Natural killer cell (primary cell): ENCODE data around the gene CYP8B1. TPM values are rescaled to one million over a fixed set of nuclear protein-coding genes. Genes with fewer than 3 reads are reported as not detected.

ENCODE experiments used
- ATAC-seq, 3 donors: fragments of 150-1000 bp in 2 of 3; fragments of 200-7000 bp in 1 of 3; cut with Tn5 transposase; 1 replicate in 1 of 3; 2 replicates in 2 of 3; pipeline ENCODE4 v1.10.0; 2021; ENCODE audit warnings: mild to moderate bottlenecking in 2 of 3, moderate library complexity in 2 of 3
- DNase-seq, 2 donors: peaks; one replicate each; pipeline versions ENCODE4 v3.0.0 to v3.0.0-alpha.2; 2013 to 2021; ENCODE audit warnings: mixed read lengths in 1 of 2
- H3K27ac ChIP-seq: one replicate; pipeline ENCODE4 v1.5.1; 2013; ENCODE audit warnings: mild to moderate bottlenecking, low read length
- H3K27me3 ChIP-seq: one replicate; pipeline ENCODE4 v1.6.1; 2013; ENCODE audit warnings: low read length; ENCODE audit not compliant: control insufficient read depth, insufficient read depth
- H3K36me3 ChIP-seq: one replicate; pipeline ENCODE4 v1.6.1; 2013; ENCODE audit warnings: low read length; ENCODE audit not compliant: control insufficient read depth, insufficient read depth
- H3K4me1 ChIP-seq: one replicate; pipeline ENCODE4 v1.6.1; 2013; ENCODE audit warnings: low read length; ENCODE audit not compliant: control insufficient read depth, insufficient read depth
- H3K4me3 ChIP-seq: one replicate; pipeline ENCODE4 v1.5.1; 2013; ENCODE audit warnings: low read length
- H3K9me3 ChIP-seq: one replicate; pipeline ENCODE4 v1.6.1; 2013; ENCODE audit warnings: low read length; ENCODE audit not compliant: control insufficient read depth, insufficient read depth
- H3K27ac Mint-ChIP-seq, 2 donors: one replicate each; pipeline ENCODE4 v1.8.0; 2022; ENCODE audit warnings: mild to moderate bottlenecking in 2 of 2, mixed read lengths in 2 of 2, moderate library complexity in 1 of 2
- H3K27me3 Mint-ChIP-seq, 2 donors: one replicate each; pipeline ENCODE4 v1.8.0; 2022; ENCODE audit warnings: low read depth in 2 of 2, mixed read lengths in 2 of 2
- H3K36me3 Mint-ChIP-seq: one replicate; pipeline ENCODE4 v1.8.0; 2022; ENCODE audit warnings: mixed read lengths
- H3K4me1 Mint-ChIP-seq, 2 donors: one replicate each; pipeline ENCODE4 v1.8.0; 2022; ENCODE audit warnings: mixed read lengths in 2 of 2
- H3K4me3 Mint-ChIP-seq: one replicate; pipeline ENCODE4 v1.8.0; 2022; ENCODE audit warnings: mild to moderate bottlenecking, moderate library complexity, mixed read lengths
- H3K9me3 Mint-ChIP-seq, 2 donors: one replicate each; pipeline ENCODE4 v1.8.0; 2022; ENCODE audit warnings: mixed read lengths in 2 of 2
- CTCF ChIP-seq: fragments of 200-600 bp; IDR thresholded peaks from one replicate; pipeline ENCODE4 v1.8.0; 2022; ENCODE audit warnings: antibody characterized with exemption
- WGBS: methylation state at CpG from one replicate; pipeline ENCODE4 v1.1.7; 2013; ENCODE audit warnings: missing lambda C conversion rate; ENCODE audit not compliant: insufficient coverage; 5-methylcytosine and 5-hydroxymethylcytosine counted together
- intact Hi-C: fragments of 100-400 bp; cut with micrococcal nuclease; formaldehyde crosslinking; loops from one replicate; pipeline ENCODE4 v1.14.2; 2022
- total RNA-seq, 4 donors: library from RNA; stranded (reverse); fragments of 120-200 nt in 1 of 4; gene quantifications; one replicate each; pipeline versions ENCODE4 v1.2.3 to v1.2.4, GENCODE V29; 2013 to 2022

The CYP8B1 gene
- total RNA-seq, 3 donors from 2014 or later (not counting 1 experiment from before 2014, with no cell fraction given): not detected

- H3K27me3 ChIP-seq: no peaks in the 10 kb centered on the region
- H3K27ac ChIP-seq: no peak overlapping the region
- Mint-ChIP-seq H3K9me3 (no peaks in the 10 kb centered on the region), H3K4me3 (no peak overlapping the region), H3K27me3 (no peaks in the 10 kb centered on the region), H3K4me1 (peaks cover 26 to 28% of the 10 kb centered on the region in 2 donors), H3K36me3 (no peaks in the 10 kb centered on the region), H3K27ac (peak overlapping the region in 1 of 2 donors; percentile 6)
- intact Hi-C loops: no loop called here
- no peak for ATAC-seq
- no peaks in the 10 kb centered on the region for H3K9me3 ChIP-seq
- peaks cover 18% of the 10 kb centered on the region for H3K4me1 ChIP-seq
- no peak for DNase-seq
- 96% methylated on average over 3 of the region's 4 CpGs for WGBS
- H3K36me3 ChIP-seq: no peaks in the 10 kb centered on the region
- TF ChIP-seq CTCF: no peak
- no peak overlapping the region for H3K4me3 ChIP-seq
Measured at GRCh38 chr3:42844815-42845214, 30.9 kb downstream of the CYP8B1 start.

GRCh38 chr3:42844412-42844713 is 31.3 kb downstream of the CYP8B1 start:
- WGBS: 81% methylated on average over 1 of the region's 1 CpG
- ATAC-seq: no peak
- TF ChIP-seq CTCF: no peak
- Histone ChIP-seq H3K9me3 (no peaks in the 10 kb centered on the region), H3K4me3 (no peak overlapping the region), H3K27me3 (no peaks in the 10 kb centered on the region), H3K36me3 (no peaks in the 10 kb centered on the region), H3K27ac (no peak overlapping the region), H3K4me1 (peaks cover 18% of the 10 kb centered on the region)
- Mint-ChIP-seq H3K4me3 (no peak overlapping the region), H3K9me3 (no peaks in the 10 kb centered on the region), H3K4me1 (peaks cover 28 to 31% of the 10 kb centered on the region in 2 donors), H3K27me3 (no peaks in the 10 kb centered on the region), H3K27ac (no peak overlapping the region), H3K36me3 (no peaks in the 10 kb centered on the region)
- intact Hi-C loops: no loop called here
- no peak for DNase-seq

- no peaks in the 10 kb centered on the region for H3K27me3 Mint-ChIP-seq
- intact Hi-C loops: no loop called here
- H3K27ac ChIP-seq: no peak overlapping the region
- no peaks in the 10 kb centered on the region for H3K27me3 ChIP-seq
- no peak overlapping the region for H3K4me3 Mint-ChIP-seq
- H3K9me3 ChIP-seq: no peaks in the 10 kb centered on the region
- H3K4me3 ChIP-seq: no peak overlapping the region
- H3K4me1 ChIP-seq: peaks cover 18% of the 10 kb centered on the region
- TF ChIP-seq CTCF: no peak
- H3K36me3 Mint-ChIP-seq: no peaks in the 10 kb centered on the region
- no peak overlapping the region for H3K27ac Mint-ChIP-seq
- H3K36me3 ChIP-seq: no peaks in the 10 kb centered on the region
- peaks cover 24 to 30% of the 10 kb centered on the region in 2 donors for H3K4me1 Mint-ChIP-seq
- no peaks in the 10 kb centered on the region for H3K9me3 Mint-ChIP-seq
- DNase-seq (no peak), ATAC-seq (no peak)
- 91% methylated on average over 6 of the region's 6 CpGs for WGBS
Measured at GRCh38 chr3:42843713-42844411, 31.8 kb downstream of the CYP8B1 start.

GRCh38 chr3:42841332-42841731 is 34.3 kb downstream of the CYP8B1 start:
- H3K4me3 Mint-ChIP-seq: no peak overlapping the region
- ATAC-seq (no peak), DNase-seq (no peak)
- H3K27me3 Mint-ChIP-seq: peaks cover 0 to 3% of the 10 kb centered on the region in 2 donors
- 100% methylated on average over 1 of the region's 1 CpG for WGBS
- no peaks in the 10 kb centered on the region for H3K9me3 Mint-ChIP-seq
- no peak overlapping the region for H3K27ac Mint-ChIP-seq
- no peaks in the 10 kb centered on the region for H3K9me3 ChIP-seq
- intact Hi-C loops: no loop called here
- no peaks in the 10 kb centered on the region for H3K27me3 ChIP-seq
- no peak overlapping the region for H3K27ac ChIP-seq
- no peak overlapping the region for H3K4me3 ChIP-seq
- peaks cover under 1 to 9% of the 10 kb centered on the region in 2 donors for H3K4me1 Mint-ChIP-seq
- H3K36me3 Mint-ChIP-seq: no peaks in the 10 kb centered on the region
- no peak for TF ChIP-seq CTCF
- peaks cover 1% of the 10 kb centered on the region for H3K4me1 ChIP-seq
- H3K36me3 ChIP-seq: no peaks in the 10 kb centered on the region
